Measurements from ENCODE around the gene SRP68.
A peak's percentile ranks its signal among the peaks of the same experiment; 100 is the strongest.
"Not testable (repeated sequence)": the region's sequence is repeated elsewhere in the genome, so short reads cannot be mapped to it uniquely, and the experiment has no call there.

Gene SRP68

GRCh38 chr17:76049836-76050537 lies 22.3 kb downstream of the SRP68 start:
- H3K4me3 ChIP-seq: no peak overlapping the region
- H3K27ac ChIP-seq: peak overlapping the region in 4 of 21 experiments; percentile 5 to 42 (median 26)

- H3K27ac ChIP-seq: no peak overlapping the region
- no peak overlapping the region for H3K4me3 ChIP-seq
Observed at GRCh38 chr17:76049239-76049638, 23.1 kb downstream of the SRP68 start.

GRCh38 chr17:76048711-76049110 lies 23.6 kb downstream of the SRP68 start:
- Histone ChIP-seq H3K4me3 (no peak overlapping the region), H3K27ac (no peak overlapping the region)

GRCh38 chr17:76048025-76048605 lies 24.2 kb downstream of the SRP68 start:
- Histone ChIP-seq H3K27ac (no peak overlapping the region), H3K4me3 (no peak overlapping the region)

GRCh38 chr17:76046064-76046463 lies 26.3 kb downstream of the SRP68 start:
- no peak overlapping the region for H3K4me3 ChIP-seq
- H3K27ac ChIP-seq: peak overlapping the region in 1 of 21 experiments; percentile 3

- peak overlapping the region in 10 of 21 experiments; percentile 16 to 69 (median 48) for H3K27ac ChIP-seq
- H3K4me3 ChIP-seq: not testable (repeated sequence)
Observed at GRCh38 chr17:76044475-76045007, 27.8 kb downstream of the SRP68 start.

GRCh38 chr17:76042868-76043267 lies 29.4 kb downstream of the SRP68 start:
- H3K4me3 ChIP-seq: not testable (repeated sequence)
- peak overlapping the region in 1 of 21 experiments; percentile 69 for H3K27ac ChIP-seq

- Histone ChIP-seq H3K27ac (no peak overlapping the region), H3K4me3 (no peak overlapping the region)
Observed at GRCh38 chr17:76040376-76040775, 31.9 kb downstream of the SRP68 start.

GRCh38 chr17:76039121-76039520 lies 33.2 kb downstream of the SRP68 start:
- H3K27ac ChIP-seq: no peak overlapping the region
- no peak overlapping the region for H3K4me3 ChIP-seq

GRCh38 chr17:76038050-76038449 lies 34.3 kb downstream of the SRP68 start:
- Histone ChIP-seq H3K4me3 (no peak overlapping the region), H3K27ac (no peak overlapping the region)

GRCh38 chr17:76036497-76037261 lies 35.6 kb downstream of the SRP68 start:
- Histone ChIP-seq H3K4me3 (no peak overlapping the region), H3K27ac (no peak overlapping the region)

GRCh38 chr17:76034428-76035350 lies 37.6 kb downstream of the SRP68 start:
- Histone ChIP-seq H3K27ac (no peak overlapping the region), H3K4me3 (no peak overlapping the region)

- Histone ChIP-seq H3K27ac (no peak overlapping the region), H3K4me3 (no peak overlapping the region)
Observed at GRCh38 chr17:76033139-76033538, 39.2 kb downstream of the SRP68 start.

GRCh38 chr17:76032780-76033108 lies 39.6 kb downstream of the SRP68 start:
- no peak overlapping the region for H3K27ac ChIP-seq
- H3K4me3 ChIP-seq: no peak overlapping the region

GRCh38 chr17:76032073-76032779 lies 40.1 kb downstream of the SRP68 start:
- no peak overlapping the region for H3K4me3 ChIP-seq
- H3K27ac ChIP-seq: no peak overlapping the region

- H3K27ac ChIP-seq: peak within 1 kb of the TSS; percentile 31 to 93 (median 87)
- H3K4me3 ChIP-seq: peak within 1 kb of the TSS; percentile 27 to 51 (median 46)
Observed at GRCh38 chr17:76027159-76027839, 45.0 kb downstream of the SRP68 start, which contains the start of gene EVPL. TSS of gene EVPL (minus strand) at chr17:76027306. CDS start at chr17:76027198, 108 bp downstream.

GRCh38 chr17:76026714-76027158 lies 45.6 kb downstream of the SRP68 start:
- Histone ChIP-seq H3K4me3 (peak overlapping the region; percentile 27 to 51 (median 46)), H3K27ac (peak overlapping the region; percentile 31 to 93 (median 87))

- peak overlapping the region; percentile 27 to 51 (median 46) for H3K4me3 ChIP-seq
- peak overlapping the region in 11 of 21 experiments; percentile 1 to 93 (median 87) for H3K27ac ChIP-seq
Observed at GRCh38 chr17:76025294-76025693, 47.0 kb downstream of the SRP68 start.

Measured in skin epidermis (tissue), 12 donors.